ENCODE measurements around the gene MOGAT2. TPM values are rescaled to one million over a fixed set of nuclear protein-coding genes. Genes with fewer than 3 reads are reported as not detected.
A peak's percentile ranks its signal among the peaks of the same experiment; 100 is the strongest.

The MOGAT2 gene
- total RNA-seq, 1 experiment from 2014 or later = 0.12 TPM

DNA sequence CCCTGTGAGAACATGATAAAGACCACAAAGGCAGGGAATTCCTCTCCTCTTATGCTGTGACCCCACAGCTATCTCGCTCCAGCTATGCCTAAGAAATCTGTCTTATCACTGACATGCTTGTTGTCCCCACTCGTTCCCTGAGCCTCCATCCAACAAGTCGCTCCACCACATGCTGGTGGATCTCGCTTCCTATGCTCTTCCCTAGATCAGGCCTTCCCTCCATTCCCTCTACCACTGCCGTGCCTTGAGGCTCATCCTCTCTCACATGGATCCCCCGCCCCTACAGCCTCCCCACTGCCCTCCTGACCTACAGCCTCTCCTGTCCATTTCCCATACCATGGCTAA is 49.6 kb downstream of the MOGAT2 start:
- Histone ChIP-seq H2AFZ (ENCODE audit: low read depth, low read length, poor library complexity, severe bottlenecking) (no peak overlapping the region), H3K4me1 (ENCODE audit: control insufficient read depth in 1 of 2, insufficient read depth in 2 of 2, low read length in 2 of 2) (peaks cover 9 to 17% of the 10 kb centered on the region in 2 experiments)
- TF ChIP-seq YY1 (IDR thresholded peaks at IDR 0.05; ENCODE audit: extremely low read depth, insufficient replicate concordance, low read depth, low read length) (no peak), EGR1 (IDR thresholded peaks at IDR 0.05; ENCODE audit: low read depth) (no peak)
- TF ChIP-seq, protein P1, sequence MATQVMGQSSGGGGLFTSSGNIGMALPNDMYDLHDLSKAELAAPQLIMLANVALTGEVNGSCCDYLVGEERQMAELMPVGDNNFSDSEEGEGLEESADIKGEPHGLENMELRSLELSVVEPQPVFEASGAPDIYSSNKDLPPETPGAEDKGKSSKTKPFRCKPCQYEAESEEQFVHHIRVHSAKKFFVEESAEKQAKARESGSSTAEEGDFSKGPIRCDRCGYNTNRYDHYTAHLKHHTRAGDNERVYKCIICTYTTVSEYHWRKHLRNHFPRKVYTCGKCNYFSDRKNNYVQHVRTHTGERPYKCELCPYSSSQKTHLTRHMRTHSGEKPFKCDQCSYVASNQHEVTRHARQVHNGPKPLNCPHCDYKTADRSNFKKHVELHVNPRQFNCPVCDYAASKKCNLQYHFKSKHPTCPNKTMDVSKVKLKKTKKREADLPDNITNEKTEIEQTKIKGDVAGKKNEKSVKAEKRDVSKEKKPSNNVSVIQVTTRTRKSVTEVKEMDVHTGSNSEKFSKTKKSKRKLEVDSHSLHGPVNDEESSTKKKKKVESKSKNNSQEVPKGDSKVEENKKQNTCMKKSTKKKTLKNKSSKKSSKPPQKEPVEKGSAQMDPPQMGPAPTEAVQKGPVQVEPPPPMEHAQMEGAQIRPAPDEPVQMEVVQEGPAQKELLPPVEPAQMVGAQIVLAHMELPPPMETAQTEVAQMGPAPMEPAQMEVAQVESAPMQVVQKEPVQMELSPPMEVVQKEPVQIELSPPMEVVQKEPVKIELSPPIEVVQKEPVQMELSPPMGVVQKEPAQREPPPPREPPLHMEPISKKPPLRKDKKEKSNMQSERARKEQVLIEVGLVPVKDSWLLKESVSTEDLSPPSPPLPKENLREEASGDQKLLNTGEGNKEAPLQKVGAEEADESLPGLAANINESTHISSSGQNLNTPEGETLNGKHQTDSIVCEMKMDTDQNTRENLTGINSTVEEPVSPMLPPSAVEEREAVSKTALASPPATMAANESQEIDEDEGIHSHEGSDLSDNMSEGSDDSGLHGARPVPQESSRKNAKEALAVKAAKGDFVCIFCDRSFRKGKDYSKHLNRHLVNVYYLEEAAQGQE (IDR thresholded peaks at IDR 0.05; ENCODE audit: low read depth) = no peak

DNA sequence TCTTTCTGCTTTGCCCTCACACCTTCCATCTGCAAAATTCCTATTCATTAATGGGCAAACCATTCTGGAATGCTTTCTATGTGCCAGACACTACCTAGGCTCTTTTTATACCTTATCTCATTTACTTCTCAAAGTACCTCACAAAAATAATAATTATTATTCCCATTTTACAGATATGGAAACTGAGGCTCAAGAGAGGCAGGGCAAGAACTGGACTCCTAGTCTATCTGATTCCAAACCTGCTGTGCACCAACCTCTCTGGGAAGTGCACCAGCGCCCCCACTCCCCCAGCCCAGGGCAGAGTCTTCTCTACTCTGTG is 50.1 kb downstream of the MOGAT2 start:
- peaks cover 9 to 17% of the 10 kb centered on the region in 2 experiments for H3K4me1 ChIP-seq (ENCODE audit: control insufficient read depth in 1 of 2, insufficient read depth in 2 of 2, low read length in 2 of 2)
- intact Hi-C loops (cut with micrococcal nuclease) = no loop called here
- no peaks in the 10 kb centered on the region for H3K9me2 ChIP-seq (ENCODE audit: insufficient read depth)
- no peak for DNase-seq (ENCODE audit: low read depth, low spot score)
- no peak for ATAC-seq
- no peaks in the 10 kb centered on the region for H3K79me2 ChIP-seq (ENCODE audit: insufficient read depth, low read length)
- H3K4me2 ChIP-seq (ENCODE audit: low read length) = peak overlapping the region; percentile 84
- peak overlapping the region; percentile 19 for H2AFZ ChIP-seq (ENCODE audit: low read depth, low read length, poor library complexity, severe bottlenecking)
- H3K27me3 ChIP-seq (ENCODE audit: insufficient read depth, low read length) = peaks cover 6% of the 10 kb centered on the region; the same call in 1 of the 2 replicates
- H3K9ac ChIP-seq (ENCODE audit: low read length) = no peak overlapping the region
- H4K20me1 ChIP-seq (ENCODE audit: insufficient read depth) = no peaks in the 10 kb centered on the region
- no peaks in the 10 kb centered on the region for H3K9me3 ChIP-seq (ENCODE audit: control insufficient read depth in 1 of 2, insufficient read depth in 1 of 2, low read depth in 1 of 2, low read length in 2 of 2)
- BruUV-seq (replicated peaks) = no TSS peak
- no peaks in the 10 kb centered on the region for H3K36me3 ChIP-seq (ENCODE audit: control insufficient read depth in 1 of 2, insufficient read depth in 2 of 2, low read length in 2 of 2)
- ChIA-PET POLR2A (no interaction called here), RAD21 (ENCODE audit: low non-redundant PET in 1 of 2, low total read pairs in 2 of 2, uncharacterized antibody in 2 of 2, unreplicated experiment in 2 of 2) (no interaction called here), CTCF (no interaction called here)
- H3K4me3 ChIP-seq (replicated peaks in 1 of 2; ENCODE audit: low read depth in 1 of 2, low read length in 2 of 2) = no peak overlapping the region
- peak overlapping the region; percentile 55; the same call in 1 of the 2 replicates for H3K27ac ChIP-seq (ENCODE audit: low read depth, low read length)
- no peak for TF ChIP-seq EZH2 (IDR thresholded peaks at IDR 0.05)
- no peak for TF ChIP-seq EZH2phosphoT487 (IDR thresholded peaks at IDR 0.05; ENCODE audit: borderline replicate concordance)
- no peak for TF ChIP-seq EGR1 (IDR thresholded peaks at IDR 0.05; ENCODE audit: low read depth)
- no peak for TF ChIP-seq ZNF274 (IDR thresholded peaks at IDR 0.05; ENCODE audit: low read depth, low read length)
- TF ChIP-seq, protein P1 (IDR thresholded peaks at IDR 0.05; ENCODE audit: low read depth) = no peak
- TF ChIP-seq, protein P2, sequence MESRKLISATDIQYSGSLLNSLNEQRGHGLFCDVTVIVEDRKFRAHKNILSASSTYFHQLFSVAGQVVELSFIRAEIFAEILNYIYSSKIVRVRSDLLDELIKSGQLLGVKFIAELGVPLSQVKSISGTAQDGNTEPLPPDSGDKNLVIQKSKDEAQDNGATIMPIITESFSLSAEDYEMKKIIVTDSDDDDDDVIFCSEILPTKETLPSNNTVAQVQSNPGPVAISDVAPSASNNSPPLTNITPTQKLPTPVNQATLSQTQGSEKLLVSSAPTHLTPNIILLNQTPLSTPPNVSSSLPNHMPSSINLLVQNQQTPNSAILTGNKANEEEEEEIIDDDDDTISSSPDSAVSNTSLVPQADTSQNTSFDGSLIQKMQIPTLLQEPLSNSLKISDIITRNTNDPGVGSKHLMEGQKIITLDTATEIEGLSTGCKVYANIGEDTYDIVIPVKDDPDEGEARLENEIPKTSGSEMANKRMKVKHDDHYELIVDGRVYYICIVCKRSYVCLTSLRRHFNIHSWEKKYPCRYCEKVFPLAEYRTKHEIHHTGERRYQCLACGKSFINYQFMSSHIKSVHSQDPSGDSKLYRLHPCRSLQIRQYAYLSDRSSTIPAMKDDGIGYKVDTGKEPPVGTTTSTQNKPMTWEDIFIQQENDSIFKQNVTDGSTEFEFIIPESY (IDR thresholded peaks at IDR 0.05; ENCODE audit: extremely low read depth, insufficient replicate concordance, low read length) = no peak
- TF ChIP-seq TCF7L2 (IDR thresholded peaks at IDR 0.05; ENCODE audit: borderline replicate concordance, extremely low read depth, insufficient read depth, insufficient read length) = no peak
- no peak for TF ChIP-seq JUND (IDR thresholded peaks at IDR 0.05)
- TF ChIP-seq SRF (IDR thresholded peaks at IDR 0.05; ENCODE audit: low read depth) = no peak
- TF ChIP-seq YY1 (IDR thresholded peaks at IDR 0.05; ENCODE audit: extremely low read depth, insufficient replicate concordance, low read depth, low read length) = no peak

More for the DNA sequence above, 49.6 kb downstream of the MOGAT2 start:
- Histone ChIP-seq H3K27ac (ENCODE audit: low read depth, low read length) (no peak overlapping the region), H3K4me3 (replicated peaks in 1 of 2; ENCODE audit: low read depth in 1 of 2, low read length in 2 of 2) (no peak overlapping the region), H3K9me3 (ENCODE audit: control insufficient read depth in 1 of 2, insufficient read depth in 1 of 2, low read depth in 1 of 2, low read length in 2 of 2) (no peaks in the 10 kb centered on the region), H3K27me3 (ENCODE audit: insufficient read depth, low read length) (peaks cover 6% of the 10 kb centered on the region; the same call in 1 of the 2 replicates), H3K9me2 (ENCODE audit: insufficient read depth) (no peaks in the 10 kb centered on the region), H3K4me2 (ENCODE audit: low read length) (no peak overlapping the region), H3K79me2 (ENCODE audit: insufficient read depth, low read length) (no peaks in the 10 kb centered on the region), H3K9ac (ENCODE audit: low read length) (no peak overlapping the region), H3K36me3 (ENCODE audit: control insufficient read depth in 1 of 2, insufficient read depth in 2 of 2, low read length in 2 of 2) (no peaks in the 10 kb centered on the region), H4K20me1 (ENCODE audit: insufficient read depth) (no peaks in the 10 kb centered on the region)
- ATAC-seq (no peak), DNase-seq (ENCODE audit: low read depth, low spot score) (no peak)
- ChIA-PET RAD21 (ENCODE audit: low non-redundant PET in 1 of 2, low total read pairs in 2 of 2, uncharacterized antibody in 2 of 2, unreplicated experiment in 2 of 2) (no interaction called here), POLR2A (no interaction called here), CTCF (no interaction called here)
- BruUV-seq (replicated peaks) = no TSS peak
- intact Hi-C loops (cut with micrococcal nuclease) = no loop called here
